ENCODE data around the gene SLC17A7.

SLC17A7 gene

DNA sequence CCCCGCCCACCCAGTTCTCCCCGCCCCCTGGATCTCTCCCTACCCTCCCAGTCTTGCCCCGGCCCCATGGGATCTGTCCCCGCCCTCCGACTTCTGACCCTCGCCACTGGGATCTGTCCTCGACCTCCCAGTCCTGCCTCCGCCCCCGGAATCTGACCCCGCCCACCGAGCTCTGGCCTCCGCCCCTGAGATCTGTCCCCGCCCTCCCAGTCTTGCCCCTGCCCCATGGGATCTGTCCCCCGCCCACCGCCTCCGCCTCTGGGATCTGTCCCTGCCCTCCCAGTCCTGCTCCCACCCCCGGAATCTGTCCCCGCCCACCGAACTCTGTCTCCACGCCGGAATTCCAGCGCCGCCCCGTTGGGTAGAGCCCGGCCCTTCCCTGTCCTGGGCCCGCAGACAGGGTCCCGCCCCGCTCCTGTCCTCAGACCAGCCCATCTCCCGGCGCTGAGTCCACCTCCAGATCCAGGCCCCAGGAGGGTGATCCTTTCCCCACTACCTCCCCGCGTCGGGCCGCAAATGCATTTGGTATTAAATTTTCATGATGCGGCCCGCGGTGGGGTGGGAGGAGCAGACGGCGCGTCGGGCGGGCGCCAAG lies 1.5 kb upstream of the SLC17A7 start (continued):
- TF ChIP-seq, protein P1, sequence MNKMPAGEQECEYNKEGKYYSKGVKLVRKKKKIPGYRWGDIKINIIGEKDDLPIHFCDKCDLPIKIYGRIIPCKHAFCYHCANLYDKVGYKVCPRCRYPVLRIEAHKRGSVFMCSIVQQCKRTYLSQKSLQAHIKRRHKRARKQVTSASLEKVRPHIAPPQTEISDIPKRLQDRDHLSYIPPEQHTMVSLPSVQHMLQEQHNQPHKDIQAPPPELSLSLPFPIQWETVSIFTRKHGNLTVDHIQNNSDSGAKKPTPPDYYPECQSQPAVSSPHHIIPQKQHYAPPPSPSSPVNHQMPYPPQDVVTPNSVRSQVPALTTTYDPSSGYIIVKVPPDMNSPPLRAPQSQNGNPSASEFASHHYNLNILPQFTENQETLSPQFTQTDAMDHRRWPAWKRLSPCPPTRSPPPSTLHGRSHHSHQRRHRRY (tag by site-specific recombination; IDR thresholded peaks at IDR 0.05), result no peak
- TF ChIP-seq ZNF302 (tag by site-specific recombination; IDR thresholded peaks at IDR 0.05; ENCODE audit: low read depth) (no peak), MEIS1 (CRISPR knock-in tag; IDR thresholded peaks at IDR 0.05; ENCODE audit: borderline replicate concordance) (no peak), ZIC2 (tag by site-specific recombination; IDR thresholded peaks at IDR 0.05) (no peak), ZNF571 (tag by site-specific recombination; IDR thresholded peaks at IDR 0.05) (no peak), ZNF747 (tag by site-specific recombination; IDR thresholded peaks at IDR 0.05) (no peak), ZNF214 (tag by site-specific recombination; IDR thresholded peaks at IDR 0.05; ENCODE audit: borderline replicate concordance) (no peak), ZNF266 (tag by site-specific recombination; IDR thresholded peaks at IDR 0.05; ENCODE audit: low read depth) (no peak), HOXD13 (CRISPR knock-in tag; IDR thresholded peaks at IDR 0.05; ENCODE audit: borderline replicate concordance) (no peak), ZNF654 (tag by site-specific recombination; IDR thresholded peaks at IDR 0.05; ENCODE audit: low read depth) (no peak), ZNF768 (tag by site-specific recombination; IDR thresholded peaks at IDR 0.05) (no peak), ZBTB20 (tag by site-specific recombination; IDR thresholded peaks at IDR 0.05) (no peak), ZNF521 (tag by site-specific recombination; IDR thresholded peaks at IDR 0.05) (no peak), ZNF560 (tag by site-specific recombination; IDR thresholded peaks at IDR 0.05; ENCODE audit: borderline replicate concordance) (no peak), MYNN (tag by site-specific recombination; IDR thresholded peaks at IDR 0.05; ENCODE audit: borderline replicate concordance) (no peak)
- TF ChIP-seq, protein P2, sequence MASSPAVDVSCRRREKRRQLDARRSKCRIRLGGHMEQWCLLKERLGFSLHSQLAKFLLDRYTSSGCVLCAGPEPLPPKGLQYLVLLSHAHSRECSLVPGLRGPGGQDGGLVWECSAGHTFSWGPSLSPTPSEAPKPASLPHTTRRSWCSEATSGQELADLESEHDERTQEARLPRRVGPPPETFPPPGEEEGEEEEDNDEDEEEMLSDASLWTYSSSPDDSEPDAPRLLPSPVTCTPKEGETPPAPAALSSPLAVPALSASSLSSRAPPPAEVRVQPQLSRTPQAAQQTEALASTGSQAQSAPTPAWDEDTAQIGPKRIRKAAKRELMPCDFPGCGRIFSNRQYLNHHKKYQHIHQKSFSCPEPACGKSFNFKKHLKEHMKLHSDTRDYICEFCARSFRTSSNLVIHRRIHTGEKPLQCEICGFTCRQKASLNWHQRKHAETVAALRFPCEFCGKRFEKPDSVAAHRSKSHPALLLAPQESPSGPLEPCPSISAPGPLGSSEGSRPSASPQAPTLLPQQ (tag by site-specific recombination; IDR thresholded peaks at IDR 0.05), result no peak
- TF ChIP-seq, protein P3, sequence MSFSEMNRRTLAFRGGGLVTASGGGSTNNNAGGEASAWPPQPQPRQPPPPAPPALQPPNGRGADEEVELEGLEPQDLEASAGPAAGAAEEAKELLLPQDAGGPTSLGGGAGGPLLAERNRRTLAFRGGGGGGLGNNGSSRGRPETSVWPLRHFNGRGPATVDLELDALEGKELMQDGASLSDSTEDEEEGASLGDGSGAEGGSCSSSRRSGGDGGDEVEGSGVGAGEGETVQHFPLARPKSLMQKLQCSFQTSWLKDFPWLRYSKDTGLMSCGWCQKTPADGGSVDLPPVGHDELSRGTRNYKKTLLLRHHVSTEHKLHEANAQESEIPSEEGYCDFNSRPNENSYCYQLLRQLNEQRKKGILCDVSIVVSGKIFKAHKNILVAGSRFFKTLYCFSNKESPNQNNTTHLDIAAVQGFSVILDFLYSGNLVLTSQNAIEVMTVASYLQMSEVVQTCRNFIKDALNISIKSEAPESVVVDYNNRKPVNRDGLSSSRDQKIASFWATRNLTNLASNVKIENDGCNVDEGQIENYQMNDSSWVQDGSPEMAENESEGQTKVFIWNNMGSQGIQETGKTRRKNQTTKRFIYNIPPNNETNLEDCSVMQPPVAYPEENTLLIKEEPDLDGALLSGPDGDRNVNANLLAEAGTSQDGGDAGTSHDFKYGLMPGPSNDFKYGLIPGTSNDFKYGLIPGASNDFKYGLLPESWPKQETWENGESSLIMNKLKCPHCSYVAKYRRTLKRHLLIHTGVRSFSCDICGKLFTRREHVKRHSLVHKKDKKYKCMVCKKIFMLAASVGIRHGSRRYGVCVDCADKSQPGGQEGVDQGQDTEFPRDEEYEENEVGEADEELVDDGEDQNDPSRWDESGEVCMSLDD (tag by site-specific recombination; IDR thresholded peaks at IDR 0.05), result no peak
- TF ChIP-seq, protein P4, sequence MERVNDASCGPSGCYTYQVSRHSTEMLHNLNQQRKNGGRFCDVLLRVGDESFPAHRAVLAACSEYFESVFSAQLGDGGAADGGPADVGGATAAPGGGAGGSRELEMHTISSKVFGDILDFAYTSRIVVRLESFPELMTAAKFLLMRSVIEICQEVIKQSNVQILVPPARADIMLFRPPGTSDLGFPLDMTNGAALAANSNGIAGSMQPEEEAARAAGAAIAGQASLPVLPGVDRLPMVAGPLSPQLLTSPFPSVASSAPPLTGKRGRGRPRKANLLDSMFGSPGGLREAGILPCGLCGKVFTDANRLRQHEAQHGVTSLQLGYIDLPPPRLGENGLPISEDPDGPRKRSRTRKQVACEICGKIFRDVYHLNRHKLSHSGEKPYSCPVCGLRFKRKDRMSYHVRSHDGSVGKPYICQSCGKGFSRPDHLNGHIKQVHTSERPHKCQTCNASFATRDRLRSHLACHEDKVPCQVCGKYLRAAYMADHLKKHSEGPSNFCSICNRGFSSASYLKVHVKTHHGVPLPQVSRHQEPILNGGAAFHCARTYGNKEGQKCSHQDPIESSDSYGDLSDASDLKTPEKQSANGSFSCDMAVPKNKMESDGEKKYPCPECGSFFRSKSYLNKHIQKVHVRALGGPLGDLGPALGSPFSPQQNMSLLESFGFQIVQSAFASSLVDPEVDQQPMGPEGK (tag by site-specific recombination; IDR thresholded peaks at IDR 0.05), result 0 out of 2 replicates have a peak, but pooled peaks have one; percentile 4
- TF ChIP-seq, protein P5, sequence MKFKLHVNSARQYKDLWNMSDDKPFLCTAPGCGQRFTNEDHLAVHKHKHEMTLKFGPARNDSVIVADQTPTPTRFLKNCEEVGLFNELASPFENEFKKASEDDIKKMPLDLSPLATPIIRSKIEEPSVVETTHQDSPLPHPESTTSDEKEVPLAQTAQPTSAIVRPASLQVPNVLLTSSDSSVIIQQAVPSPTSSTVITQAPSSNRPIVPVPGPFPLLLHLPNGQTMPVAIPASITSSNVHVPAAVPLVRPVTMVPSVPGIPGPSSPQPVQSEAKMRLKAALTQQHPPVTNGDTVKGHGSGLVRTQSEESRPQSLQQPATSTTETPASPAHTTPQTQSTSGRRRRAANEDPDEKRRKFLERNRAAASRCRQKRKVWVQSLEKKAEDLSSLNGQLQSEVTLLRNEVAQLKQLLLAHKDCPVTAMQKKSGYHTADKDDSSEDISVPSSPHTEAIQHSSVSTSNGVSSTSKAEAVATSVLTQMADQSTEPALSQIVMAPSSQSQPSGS (tag by site-specific recombination; IDR thresholded peaks at IDR 0.05; ENCODE audit: low read depth), result no peak
- TF ChIP-seq, protein P6, sequence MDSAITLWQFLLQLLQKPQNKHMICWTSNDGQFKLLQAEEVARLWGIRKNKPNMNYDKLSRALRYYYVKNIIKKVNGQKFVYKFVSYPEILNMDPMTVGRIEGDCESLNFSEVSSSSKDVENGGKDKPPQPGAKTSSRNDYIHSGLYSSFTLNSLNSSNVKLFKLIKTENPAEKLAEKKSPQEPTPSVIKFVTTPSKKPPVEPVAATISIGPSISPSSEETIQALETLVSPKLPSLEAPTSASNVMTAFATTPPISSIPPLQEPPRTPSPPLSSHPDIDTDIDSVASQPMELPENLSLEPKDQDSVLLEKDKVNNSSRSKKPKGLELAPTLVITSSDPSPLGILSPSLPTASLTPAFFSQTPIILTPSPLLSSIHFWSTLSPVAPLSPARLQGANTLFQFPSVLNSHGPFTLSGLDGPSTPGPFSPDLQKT (IDR thresholded peaks at IDR 0.05; ENCODE audit: borderline replicate concordance, low read depth, low read length), result no peak

All from HEK293 (cell line).